ENCODE measurements around the gene STK25. TPM values are rescaled to one million over a fixed set of nuclear protein-coding genes. Genes with fewer than 3 reads are reported as not detected.

STK25 gene
- total and polyA plus RNA-seq, 2 experiments from 2014 or later: 125 to 304 TPM

DNA sequence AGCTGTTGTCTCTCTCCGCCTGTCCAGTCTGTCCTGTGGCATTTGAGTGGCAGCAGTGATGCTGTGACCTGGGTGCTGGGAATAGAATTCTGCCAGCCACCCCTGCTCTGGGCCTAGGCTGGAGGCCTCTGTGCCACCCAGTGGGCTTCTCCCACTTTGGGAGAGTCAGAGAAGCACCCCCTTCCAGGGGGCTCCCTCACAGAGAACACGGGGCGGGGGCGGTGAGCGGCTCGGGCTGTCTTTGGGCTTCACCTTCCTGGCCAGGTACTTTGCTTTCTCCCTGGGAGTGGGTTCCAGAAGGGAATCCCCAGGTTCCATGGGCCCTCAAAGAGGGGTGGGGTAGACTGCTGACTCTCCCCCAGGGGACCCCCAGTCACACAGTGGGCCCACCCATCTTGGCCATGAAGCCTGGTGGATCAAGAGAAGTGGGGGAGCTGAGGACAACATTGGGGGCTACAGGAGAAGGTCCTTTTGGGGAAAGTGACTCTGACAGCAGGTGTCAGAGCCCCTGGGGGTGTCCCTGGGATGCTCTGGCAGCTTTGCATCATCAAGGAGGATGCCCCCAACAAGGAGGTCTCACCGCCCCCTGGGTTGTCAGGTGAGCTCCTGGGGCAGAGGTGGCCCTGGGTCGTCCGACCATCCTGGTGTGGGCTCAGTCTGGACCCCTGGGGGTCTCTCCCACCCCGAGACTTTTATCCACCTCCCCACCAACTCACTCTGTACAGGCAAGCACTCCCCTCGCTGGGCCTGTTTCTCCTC, 31.4 kb upstream of the STK25 start:
- H3K4me3 ChIP-seq: no peak overlapping the region
- no peaks in the 10 kb centered on the region; the same call in 1 of the 2 replicates for H3F3A ChIP-seq (replicated peaks; ENCODE audit: low read depth)
- DNase-seq (ENCODE audit: low spot score): no peak
- no peaks in the 10 kb centered on the region for H3K36me3 ChIP-seq (ENCODE audit: insufficient read depth)
- Mint-ChIP-seq H3K27ac (no peak overlapping the region), H3K9me3 (no peaks in the 10 kb centered on the region), H3K27me3 (ENCODE audit: insufficient read depth, low read depth, poor library complexity) (peaks cover 39% of the 10 kb centered on the region), H3K36me3 (ENCODE audit: low read depth) (no peaks in the 10 kb centered on the region; the same call in 2 of the 3 replicates), H3K4me1 (peaks cover 11% of the 10 kb centered on the region; the same call in 2 of the 3 replicates), H3K4me3 (no peak overlapping the region)
- no peaks in the 10 kb centered on the region for H4K20me1 ChIP-seq (replicated peaks; ENCODE audit: insufficient read depth)
- no peak for ATAC-seq
- peaks cover 41% of the 10 kb centered on the region for H3K27me3 ChIP-seq (ENCODE audit: insufficient read depth)
- no peak overlapping the region for H3K27ac ChIP-seq (ENCODE audit: low read depth)
- no peak for TF ChIP-seq POLR2AphosphoS5 (IDR thresholded peaks at IDR 0.05; ENCODE audit: low read depth)
- no peak for TF ChIP-seq EZH2 (IDR thresholded peaks at IDR 0.05; ENCODE audit: low read depth, unreplicated experiment)
- no peak for TF ChIP-seq CREB1 (CRISPR knock-in tag; IDR thresholded peaks at IDR 0.05; ENCODE audit: low read depth)
- TF ChIP-seq ZNF114 (CRISPR knock-in tag; IDR thresholded peaks at IDR 0.05): no peak
- no peak for TF ChIP-seq JUNB (IDR thresholded peaks at IDR 0.05; ENCODE audit: unreplicated experiment)
- TF ChIP-seq EZH2phosphoT487 (IDR thresholded peaks at IDR 0.05; ENCODE audit: unreplicated experiment): no peak
- H3K4me2 ChIP-seq: no peak overlapping the region
- no peak overlapping the region for H2AFZ ChIP-seq
- H3K4me1 ChIP-seq (ENCODE audit: insufficient read depth): peaks cover 5% of the 10 kb centered on the region; the same call in 1 of the 2 replicates
- no peaks in the 10 kb centered on the region for H3K9me2 ChIP-seq (ENCODE audit: insufficient read depth)
- H3K79me2 ChIP-seq (replicated peaks; ENCODE audit: insufficient read depth): no peaks in the 10 kb centered on the region

DNA sequence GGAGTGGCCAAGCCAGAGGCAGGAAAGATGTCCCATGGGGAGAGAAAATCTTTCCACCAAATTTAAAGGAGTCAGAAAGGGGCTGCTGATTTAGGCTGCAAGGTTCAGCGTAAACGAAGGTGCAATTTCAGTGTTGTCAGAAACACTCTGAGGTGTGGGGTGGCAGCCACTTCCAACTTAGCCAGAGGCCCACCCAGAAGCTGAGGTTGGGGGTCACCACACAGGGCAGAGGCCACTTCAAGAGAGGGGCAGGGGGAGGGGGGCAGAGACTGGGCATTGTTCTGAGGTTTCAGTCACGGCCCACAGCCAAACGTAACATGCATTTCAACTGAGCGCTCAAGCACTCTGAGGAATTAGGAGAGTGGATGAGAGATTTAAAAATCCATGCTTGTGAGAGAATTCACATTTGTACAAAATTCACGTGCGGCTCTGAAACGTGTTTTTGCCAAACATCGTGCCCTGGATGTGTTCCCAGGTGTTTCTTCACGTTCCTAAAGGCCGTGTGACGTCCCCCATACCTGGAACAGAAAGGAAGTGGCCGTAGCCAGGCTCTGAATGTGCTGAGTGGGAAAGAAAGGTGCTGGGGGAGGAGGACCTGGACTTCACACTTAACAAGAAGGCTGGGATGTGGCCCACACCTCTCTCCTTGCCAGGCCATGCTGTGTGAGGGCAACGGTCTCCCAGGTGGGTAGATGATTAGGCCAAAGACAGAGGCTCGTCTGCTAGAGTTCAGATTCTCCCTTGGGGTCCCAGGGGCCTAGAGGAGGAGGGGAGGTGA, 30.6 kb upstream of the STK25 start:
- Mint-ChIP-seq H3K4me3 (no peak overlapping the region), H3K4me1 (peaks cover 11% of the 10 kb centered on the region; the same call in 2 of the 3 replicates), H3K27me3 (ENCODE audit: insufficient read depth, low read depth, poor library complexity) (peaks cover 40% of the 10 kb centered on the region), H3K36me3 (ENCODE audit: low read depth) (no peaks in the 10 kb centered on the region; the same call in 2 of the 3 replicates), H3K27ac (no peak overlapping the region), H3K9me3 (no peaks in the 10 kb centered on the region)
- Histone ChIP-seq H4K20me1 (replicated peaks; ENCODE audit: insufficient read depth) (no peaks in the 10 kb centered on the region), H3K9me2 (ENCODE audit: insufficient read depth) (no peaks in the 10 kb centered on the region), H2AFZ (0 out of 2 replicates have a peak overlapping the region, but pooled peaks have one; percentile 63), H3F3A (replicated peaks; ENCODE audit: low read depth) (no peaks in the 10 kb centered on the region; the same call in 1 of the 2 replicates), H3K4me2 (no peak overlapping the region), H3K4me1 (ENCODE audit: insufficient read depth) (peaks cover 5% of the 10 kb centered on the region; the same call in 1 of the 2 replicates), H3K79me2 (replicated peaks; ENCODE audit: insufficient read depth) (no peaks in the 10 kb centered on the region), H3K27me3 (ENCODE audit: insufficient read depth) (peaks cover 35% of the 10 kb centered on the region), H3K27ac (ENCODE audit: low read depth) (no peak overlapping the region), H3K4me3 (no peak overlapping the region), H3K36me3 (ENCODE audit: insufficient read depth) (no peaks in the 10 kb centered on the region)
- no peak for ATAC-seq
- DNase-seq (ENCODE audit: low spot score): no peak
- TF ChIP-seq JUNB (IDR thresholded peaks at IDR 0.05; ENCODE audit: unreplicated experiment) (no peak), ZNF114 (CRISPR knock-in tag; IDR thresholded peaks at IDR 0.05) (no peak), EZH2phosphoT487 (IDR thresholded peaks at IDR 0.05; ENCODE audit: unreplicated experiment) (no peak), EZH2 (IDR thresholded peaks at IDR 0.05; ENCODE audit: low read depth, unreplicated experiment) (no peak)
- TF ChIP-seq, protein P1, sequence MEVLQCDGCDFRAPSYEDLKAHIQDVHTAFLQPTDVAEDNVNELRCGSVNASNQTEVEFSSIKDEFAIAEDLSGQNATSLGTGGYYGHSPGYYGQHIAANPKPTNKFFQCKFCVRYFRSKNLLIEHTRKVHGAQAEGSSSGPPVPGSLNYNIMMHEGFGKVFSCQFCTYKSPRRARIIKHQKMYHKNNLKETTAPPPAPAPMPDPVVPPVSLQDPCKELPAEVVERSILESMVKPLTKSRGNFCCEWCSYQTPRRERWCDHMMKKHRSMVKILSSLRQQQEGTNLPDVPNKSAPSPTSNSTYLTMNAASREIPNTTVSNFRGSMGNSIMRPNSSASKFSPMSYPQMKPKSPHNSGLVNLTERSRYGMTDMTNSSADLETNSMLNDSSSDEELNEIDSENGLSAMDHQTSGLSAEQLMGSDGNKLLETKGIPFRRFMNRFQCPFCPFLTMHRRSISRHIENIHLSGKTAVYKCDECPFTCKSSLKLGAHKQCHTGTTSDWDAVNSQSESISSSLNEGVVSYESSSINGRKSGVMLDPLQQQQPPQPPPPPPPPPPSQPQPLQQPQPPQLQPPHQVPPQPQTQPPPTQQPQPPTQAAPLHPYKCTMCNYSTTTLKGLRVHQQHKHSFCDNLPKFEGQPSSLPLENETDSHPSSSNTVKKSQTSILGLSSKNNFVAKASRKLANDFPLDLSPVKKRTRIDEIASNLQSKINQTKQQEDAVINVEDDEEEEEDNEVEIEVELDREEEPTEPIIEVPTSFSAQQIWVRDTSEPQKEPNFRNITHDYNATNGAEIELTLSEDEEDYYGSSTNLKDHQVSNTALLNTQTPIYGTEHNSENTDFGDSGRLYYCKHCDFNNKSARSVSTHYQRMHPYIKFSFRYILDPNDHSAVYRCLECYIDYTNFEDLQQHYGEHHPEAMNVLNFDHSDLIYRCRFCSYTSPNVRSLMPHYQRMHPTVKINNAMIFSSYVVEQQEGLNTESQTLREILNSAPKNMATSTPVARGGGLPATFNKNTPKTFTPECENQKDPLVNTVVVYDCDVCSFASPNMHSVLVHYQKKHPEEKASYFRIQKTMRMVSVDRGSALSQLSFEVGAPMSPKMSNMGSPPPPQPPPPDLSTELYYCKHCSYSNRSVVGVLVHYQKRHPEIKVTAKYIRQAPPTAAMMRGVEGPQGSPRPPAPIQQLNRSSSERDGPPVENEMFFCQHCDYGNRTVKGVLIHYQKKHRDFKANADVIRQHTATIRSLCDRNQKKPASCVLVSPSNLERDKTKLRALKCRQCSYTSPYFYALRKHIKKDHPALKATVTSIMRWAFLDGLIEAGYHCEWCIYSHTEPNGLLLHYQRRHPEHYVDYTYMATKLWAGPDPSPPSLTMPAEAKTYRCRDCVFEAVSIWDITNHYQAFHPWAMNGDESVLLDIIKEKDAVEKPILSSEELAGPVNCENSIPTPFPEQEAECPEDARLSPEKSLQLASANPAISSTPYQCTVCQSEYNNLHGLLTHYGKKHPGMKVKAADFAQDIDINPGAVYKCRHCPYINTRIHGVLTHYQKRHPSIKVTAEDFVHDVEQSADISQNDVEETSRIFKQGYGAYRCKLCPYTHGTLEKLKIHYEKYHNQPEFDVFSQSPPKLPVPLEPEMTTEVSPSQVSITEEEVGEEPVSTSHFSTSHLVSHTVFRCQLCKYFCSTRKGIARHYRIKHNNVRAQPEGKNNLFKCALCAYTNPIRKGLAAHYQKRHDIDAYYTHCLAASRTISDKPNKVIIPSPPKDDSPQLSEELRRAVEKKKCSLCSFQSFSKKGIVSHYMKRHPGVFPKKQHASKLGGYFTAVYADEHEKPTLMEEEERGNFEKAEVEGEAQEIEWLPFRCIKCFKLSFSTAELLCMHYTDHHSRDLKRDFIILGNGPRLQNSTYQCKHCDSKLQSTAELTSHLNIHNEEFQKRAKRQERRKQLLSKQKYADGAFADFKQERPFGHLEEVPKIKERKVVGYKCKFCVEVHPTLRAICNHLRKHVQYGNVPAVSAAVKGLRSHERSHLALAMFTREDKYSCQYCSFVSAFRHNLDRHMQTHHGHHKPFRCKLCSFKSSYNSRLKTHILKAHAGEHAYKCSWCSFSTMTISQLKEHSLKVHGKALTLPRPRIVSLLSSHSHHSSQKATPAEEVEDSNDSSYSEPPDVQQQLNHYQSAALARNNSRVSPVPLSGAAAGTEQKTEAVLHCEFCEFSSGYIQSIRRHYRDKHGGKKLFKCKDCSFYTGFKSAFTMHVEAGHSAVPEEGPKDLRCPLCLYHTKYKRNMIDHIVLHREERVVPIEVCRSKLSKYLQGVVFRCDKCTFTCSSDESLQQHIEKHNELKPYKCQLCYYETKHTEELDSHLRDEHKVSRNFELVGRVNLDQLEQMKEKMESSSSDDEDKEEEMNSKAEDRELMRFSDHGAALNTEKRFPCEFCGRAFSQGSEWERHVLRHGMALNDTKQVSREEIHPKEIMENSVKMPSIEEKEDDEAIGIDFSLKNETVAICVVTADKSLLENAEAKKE (CRISPR knock-in tag; IDR thresholded peaks at IDR 0.05): no peak
- TF ChIP-seq, protein P2, sequence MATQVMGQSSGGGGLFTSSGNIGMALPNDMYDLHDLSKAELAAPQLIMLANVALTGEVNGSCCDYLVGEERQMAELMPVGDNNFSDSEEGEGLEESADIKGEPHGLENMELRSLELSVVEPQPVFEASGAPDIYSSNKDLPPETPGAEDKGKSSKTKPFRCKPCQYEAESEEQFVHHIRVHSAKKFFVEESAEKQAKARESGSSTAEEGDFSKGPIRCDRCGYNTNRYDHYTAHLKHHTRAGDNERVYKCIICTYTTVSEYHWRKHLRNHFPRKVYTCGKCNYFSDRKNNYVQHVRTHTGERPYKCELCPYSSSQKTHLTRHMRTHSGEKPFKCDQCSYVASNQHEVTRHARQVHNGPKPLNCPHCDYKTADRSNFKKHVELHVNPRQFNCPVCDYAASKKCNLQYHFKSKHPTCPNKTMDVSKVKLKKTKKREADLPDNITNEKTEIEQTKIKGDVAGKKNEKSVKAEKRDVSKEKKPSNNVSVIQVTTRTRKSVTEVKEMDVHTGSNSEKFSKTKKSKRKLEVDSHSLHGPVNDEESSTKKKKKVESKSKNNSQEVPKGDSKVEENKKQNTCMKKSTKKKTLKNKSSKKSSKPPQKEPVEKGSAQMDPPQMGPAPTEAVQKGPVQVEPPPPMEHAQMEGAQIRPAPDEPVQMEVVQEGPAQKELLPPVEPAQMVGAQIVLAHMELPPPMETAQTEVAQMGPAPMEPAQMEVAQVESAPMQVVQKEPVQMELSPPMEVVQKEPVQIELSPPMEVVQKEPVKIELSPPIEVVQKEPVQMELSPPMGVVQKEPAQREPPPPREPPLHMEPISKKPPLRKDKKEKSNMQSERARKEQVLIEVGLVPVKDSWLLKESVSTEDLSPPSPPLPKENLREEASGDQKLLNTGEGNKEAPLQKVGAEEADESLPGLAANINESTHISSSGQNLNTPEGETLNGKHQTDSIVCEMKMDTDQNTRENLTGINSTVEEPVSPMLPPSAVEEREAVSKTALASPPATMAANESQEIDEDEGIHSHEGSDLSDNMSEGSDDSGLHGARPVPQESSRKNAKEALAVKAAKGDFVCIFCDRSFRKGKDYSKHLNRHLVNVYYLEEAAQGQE (IDR thresholded peaks at IDR 0.05; ENCODE audit: unreplicated experiment): no peak
